ENCODE results near the gene ADGRE2.
"Not testable (repeated sequence)": the region's sequence is repeated elsewhere in the genome, so short reads cannot be mapped to it uniquely, and the experiment has no call there.

DNA sequence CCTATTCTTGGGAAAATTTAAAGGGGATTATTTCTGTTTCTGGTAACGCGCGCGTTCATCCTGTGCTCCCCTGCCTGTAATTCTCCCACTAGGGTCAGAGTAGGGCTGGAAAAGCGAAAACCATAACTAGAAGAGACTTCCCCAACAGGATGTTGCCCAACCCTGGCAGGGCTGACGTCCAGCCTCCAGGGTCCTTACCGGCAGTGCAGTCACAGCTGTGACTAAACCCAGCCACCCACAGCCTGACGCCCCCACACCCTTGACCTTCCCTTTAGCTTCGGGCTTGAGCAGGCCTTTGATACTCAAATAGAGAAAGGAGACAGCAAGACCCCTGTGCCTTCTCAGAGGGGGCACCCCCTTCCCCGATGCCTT lies 6.4 kb upstream of the ADGRE2 start:
- TF ChIP-seq, protein P1, sequence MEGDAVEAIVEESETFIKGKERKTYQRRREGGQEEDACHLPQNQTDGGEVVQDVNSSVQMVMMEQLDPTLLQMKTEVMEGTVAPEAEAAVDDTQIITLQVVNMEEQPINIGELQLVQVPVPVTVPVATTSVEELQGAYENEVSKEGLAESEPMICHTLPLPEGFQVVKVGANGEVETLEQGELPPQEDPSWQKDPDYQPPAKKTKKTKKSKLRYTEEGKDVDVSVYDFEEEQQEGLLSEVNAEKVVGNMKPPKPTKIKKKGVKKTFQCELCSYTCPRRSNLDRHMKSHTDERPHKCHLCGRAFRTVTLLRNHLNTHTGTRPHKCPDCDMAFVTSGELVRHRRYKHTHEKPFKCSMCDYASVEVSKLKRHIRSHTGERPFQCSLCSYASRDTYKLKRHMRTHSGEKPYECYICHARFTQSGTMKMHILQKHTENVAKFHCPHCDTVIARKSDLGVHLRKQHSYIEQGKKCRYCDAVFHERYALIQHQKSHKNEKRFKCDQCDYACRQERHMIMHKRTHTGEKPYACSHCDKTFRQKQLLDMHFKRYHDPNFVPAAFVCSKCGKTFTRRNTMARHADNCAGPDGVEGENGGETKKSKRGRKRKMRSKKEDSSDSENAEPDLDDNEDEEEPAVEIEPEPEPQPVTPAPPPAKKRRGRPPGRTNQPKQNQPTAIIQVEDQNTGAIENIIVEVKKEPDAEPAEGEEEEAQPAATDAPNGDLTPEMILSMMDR (optimal IDR thresholded peaks at IDR 0.05 in 1 of 3, IDR thresholded peaks at IDR 0.05 in 1 of 3, conservative IDR thresholded peaks at IDR 0.05 in 1 of 3; ENCODE audit: extremely low read depth in 1 of 3, insufficient read depth in 2 of 3, low read length in 3 of 3), result not testable (repeated sequence)
- TF ChIP-seq EZH2 (IDR thresholded peaks at IDR 0.05; ENCODE audit: low read length), result not testable (repeated sequence)
